Amygdala (tissue), 56 donors: ENCODE results near the gene SACM1L.
"Not testable (repeated sequence)": the region's sequence is repeated elsewhere in the genome, so short reads cannot be mapped to it uniquely, and the experiment has no call there.

Source experiments
- DNase-seq, 56 donors: peaks; one replicate each; lab custom pipeline; 2025; lab: John Stamatoyannopoulos, UW

Gene SACM1L

GRCh38 chr3:45666757-45667431 lies 22.3 kb upstream of the SACM1L start:
- peak in 25 of 56 donors; percentile 5 to 76 (median 28) for DNase-seq

- DNase-seq = no peak
Observed at GRCh38 chr3:45667569-45667934, 21.6 kb upstream of the SACM1L start.

GRCh38 chr3:45670436-45670835 lies 18.8 kb upstream of the SACM1L start:
- no peak for DNase-seq

- DNase-seq = no peak
Observed at GRCh38 chr3:45670991-45671390, 18.2 kb upstream of the SACM1L start.

- no peak for DNase-seq
Observed at GRCh38 chr3:45673273-45673672, 15.9 kb upstream of the SACM1L start.

GRCh38 chr3:45676325-45677032 lies 12.7 kb upstream of the SACM1L start:
- no peak for DNase-seq

GRCh38 chr3:45677033-45677446 lies 12.2 kb upstream of the SACM1L start:
- no peak for DNase-seq

GRCh38 chr3:45677841-45678240 lies 11.4 kb upstream of the SACM1L start:
- no peak for DNase-seq

GRCh38 chr3:45679805-45680204 lies 9.4 kb upstream of the SACM1L start:
- DNase-seq = no peak

- no peak for DNase-seq
Observed at GRCh38 chr3:45681221-45681620, 8.0 kb upstream of the SACM1L start.

- DNase-seq = no peak
Observed at GRCh38 chr3:45681846-45682245, 7.3 kb upstream of the SACM1L start.

- no peak for DNase-seq
Observed at GRCh38 chr3:45682311-45682710, 6.9 kb upstream of the SACM1L start.

GRCh38 chr3:45682786-45683185 lies 6.4 kb upstream of the SACM1L start:
- no peak for DNase-seq

- DNase-seq = no peak
Observed at GRCh38 chr3:45683417-45684326, 5.5 kb upstream of the SACM1L start.

- DNase-seq = no peak
Observed at GRCh38 chr3:45684327-45684892, 4.8 kb upstream of the SACM1L start.

- not testable (repeated sequence) for DNase-seq
Observed at GRCh38 chr3:45685722-45686121, 3.5 kb upstream of the SACM1L start.

GRCh38 chr3:45686850-45687249 lies 2.3 kb upstream of the SACM1L start:
- no peak for DNase-seq

- DNase-seq = no peak
Observed at GRCh38 chr3:45687828-45688193, 1.4 kb upstream of the SACM1L start.

- DNase-seq = peak in 22 of 56 donors; percentile 16 to 72 (median 46)
Observed at GRCh38 chr3:45688194-45688881, 858 bp upstream of the SACM1L start.

GRCh38 chr3:45689787-45690145 lies 570 bp downstream of the SACM1L start:
- no peak for DNase-seq
